RWPE2 (cell line): ENCODE measurements around the gene RALGPS2.

ENCODE experiments used
- ATAC-seq: fragments of 200-7000 bp; cut with Tn5 transposase; 3 replicates; pipeline ENCODE4 v1.9.1; 2021; ENCODE audit warnings: low read depth
- DNase-seq: peaks from one replicate; pipeline ENCODE4 v3.0.0-alpha.2; 2020; ENCODE audit warnings: low spot score
- H3K27ac ChIP-seq: fragments of 450-650 bp; 2 replicates; pipeline ENCODE4 v1.5.1; 2017; ENCODE audit warnings: mild to moderate bottlenecking; ENCODE audit not compliant: poor library complexity, severe bottlenecking
- H3K27me3 ChIP-seq: fragments of 250-450 bp; sonication (Bioruptor Pico); 2 replicates; pipeline ENCODE4 v1.5.1; 2021; ENCODE audit warnings: mild to moderate bottlenecking, moderate library complexity; ENCODE audit not compliant: insufficient read depth, poor library complexity, severe bottlenecking
- H3K36me3 ChIP-seq: fragments of 250-450 bp; sonication (Bioruptor Pico); 2 replicates; pipeline ENCODE4 v1.5.1; 2020; ENCODE audit warnings: low read depth, mild to moderate bottlenecking, moderate library complexity
- H3K4me1 ChIP-seq: fragments of 250-450 bp; sonication (Bioruptor Pico); 2 replicates; pipeline ENCODE4 v1.5.1; 2021; ENCODE audit warnings: mild to moderate bottlenecking, moderate library complexity; ENCODE audit not compliant: insufficient read depth, poor library complexity, severe bottlenecking
- H3K4me3 ChIP-seq: fragments of 250-450 bp; sonication (Bioruptor Pico); 2 replicates; pipeline ENCODE4 v1.5.1; 2021; ENCODE audit warnings: mild to moderate bottlenecking, moderate library complexity; ENCODE audit not compliant: severe bottlenecking
- H3K9me3 ChIP-seq: fragments of 250-450 bp; sonication (Bioruptor Pico); 2 replicates; pipeline ENCODE4 v1.5.1; 2021; ENCODE audit warnings: mild to moderate bottlenecking, moderate library complexity; ENCODE audit not compliant: severe bottlenecking
- CTCF ChIP-seq: fragments of 450-650 bp; IDR thresholded peaks from one replicate; pipeline ENCODE4 v1.5.1; 2017; ENCODE audit warnings: mild to moderate bottlenecking, moderate library complexity; ENCODE audit not compliant: poor library complexity, severe bottlenecking

Gene RALGPS2

GRCh38 chr1:178901482-178902125, 176.6 kb downstream of the RALGPS2 start:
- H3K36me3 ChIP-seq = no peaks in the 10 kb centered on the region
- H3K9me3 ChIP-seq = no peaks in the 10 kb centered on the region
- H3K4me1 ChIP-seq = no peaks in the 10 kb centered on the region
- DNase-seq (no peak), ATAC-seq (no peak)
- no peak for TF ChIP-seq CTCF
- H3K27ac ChIP-seq = no peak overlapping the region
- no peak overlapping the region for H3K4me3 ChIP-seq
- H3K27me3 ChIP-seq = no peaks in the 10 kb centered on the region

GRCh38 chr1:178908358-178908757, 183.3 kb downstream of the RALGPS2 start:
- TF ChIP-seq CTCF = no peak
- ATAC-seq = no peak
- Histone ChIP-seq H3K4me1 (no peaks in the 10 kb centered on the region), H3K27ac (no peak overlapping the region), H3K27me3 (no peaks in the 10 kb centered on the region), H3K36me3 (no peaks in the 10 kb centered on the region), H3K4me3 (no peak overlapping the region), H3K9me3 (no peaks in the 10 kb centered on the region)
- no peak for DNase-seq

GRCh38 chr1:178910023-178910422, 185.0 kb downstream of the RALGPS2 start:
- Histone ChIP-seq H3K4me3 (no peak overlapping the region), H3K27ac (no peak overlapping the region), H3K9me3 (no peaks in the 10 kb centered on the region), H3K27me3 (no peaks in the 10 kb centered on the region), H3K4me1 (no peaks in the 10 kb centered on the region), H3K36me3 (no peaks in the 10 kb centered on the region)
- no peak for ATAC-seq
- TF ChIP-seq CTCF = no peak
- DNase-seq = no peak

- DNase-seq (no peak), ATAC-seq (no peak)
- Histone ChIP-seq H3K9me3 (no peaks in the 10 kb centered on the region), H3K27me3 (no peaks in the 10 kb centered on the region), H3K4me1 (no peaks in the 10 kb centered on the region), H3K36me3 (no peaks in the 10 kb centered on the region), H3K27ac (no peak overlapping the region), H3K4me3 (no peak overlapping the region)
- no peak for TF ChIP-seq CTCF
Observed at GRCh38 chr1:178912597-178912996, 187.6 kb downstream of the RALGPS2 start.

- no peak overlapping the region for H3K27ac ChIP-seq
- no peaks in the 10 kb centered on the region for H3K27me3 ChIP-seq
- no peak for TF ChIP-seq CTCF
- no peaks in the 10 kb centered on the region for H3K36me3 ChIP-seq
- ATAC-seq (no peak), DNase-seq (no peak)
- H3K4me3 ChIP-seq = no peak overlapping the region
- no peaks in the 10 kb centered on the region for H3K4me1 ChIP-seq
- H3K9me3 ChIP-seq = no peaks in the 10 kb centered on the region
Observed at GRCh38 chr1:178916448-178917174, 191.6 kb downstream of the RALGPS2 start.
